Retinal pigment epithelial cell (primary cell): Measurements from ENCODE around the gene ISCA2.
A peak's percentile ranks its signal among the peaks of the same experiment; 100 is the strongest.

ENCODE experiments used
- DNase-seq: peaks from one replicate; pipeline ENCODE4 v3.0.0-alpha.2; 2010; ENCODE audit warnings: low read depth
- H3K4me3 ChIP-seq: 2 replicates; pipeline ENCODE4 v1.5.1; 2011; ENCODE audit warnings: mild to moderate bottlenecking, low read length, control low read depth, moderate library complexity
- CTCF ChIP-seq: conservative IDR thresholded peaks from 2 replicates; pipeline ENCODE4 v1.5.1; 2011; ENCODE audit warnings: low read depth, low read length, control low read depth, inconsistent platforms

ISCA2 gene

GRCh38 chr14:74483321-74483720, 10.2 kb upstream of the ISCA2 start:
- H3K4me3 ChIP-seq: no peak overlapping the region
- DNase-seq: no peak
- TF ChIP-seq CTCF: no peak

- no peak overlapping the region for H3K4me3 ChIP-seq
- TF ChIP-seq CTCF: no peak
- DNase-seq: no peak
Observed at GRCh38 chr14:74486164-74486563, 7.4 kb upstream of the ISCA2 start.

- DNase-seq: peak; percentile 67
- H3K4me3 ChIP-seq: no peak overlapping the region
- TF ChIP-seq CTCF: no peak
Observed at GRCh38 chr14:74488786-74489397, 4.7 kb upstream of the ISCA2 start.

- no peak for TF ChIP-seq CTCF
- no peak for DNase-seq
- H3K4me3 ChIP-seq: no peak overlapping the region
Observed at GRCh38 chr14:74490486-74490885, 3.1 kb upstream of the ISCA2 start.

GRCh38 chr14:74491956-74492775, 1.4 kb upstream of the ISCA2 start:
- peak; percentile 25 for TF ChIP-seq CTCF
- no peak for DNase-seq
- H3K4me3 ChIP-seq: peak overlapping the region; percentile 87

GRCh38 chr14:74492776-74493342, 706 bp upstream of the ISCA2 start, which contains the start of gene NPC2:
TSS of gene NPC2 (minus strand) at chr14:74493305. CDS start at chr14:74493274, 31 bp downstream.
- no peak for DNase-seq
- TF ChIP-seq CTCF: no peak
- H3K4me3 ChIP-seq: peak within 1 kb of the TSS; percentile 99

- H3K4me3 ChIP-seq: no peak overlapping the region
- TF ChIP-seq CTCF: no peak
- no peak for DNase-seq
Observed at GRCh38 chr14:74495356-74495755, 1.8 kb downstream of the ISCA2 start.
